Lower leg skin (tissue), 4 donors: Measurements from ENCODE around the gene HSPA9. TPM values are rescaled to one million over a fixed set of nuclear protein-coding genes. Genes with fewer than 3 reads are reported as not detected.

Source experiments
- DNase-seq, 2 donors: peaks; one replicate each; pipeline ENCODE4 v3.0.0-alpha.2; 2019; ENCODE audit warnings: low spot score in 2 of 2
- H3K4me3 ChIP-seq: fragments of 200-600 bp; sonication (generic); 2 replicates; pipeline ENCODE4 v1.5.1; 2017; ENCODE audit warnings: mild to moderate bottlenecking, low read depth; ENCODE audit not compliant: poor library complexity, severe bottlenecking
- CTCF ChIP-seq, 3 donors: fragments of 450-650 bp; IDR thresholded peaks; one replicate each; pipeline ENCODE4 v1.5.1; 2016; ENCODE audit warnings: antibody characterized with exemption in 3 of 3, mild to moderate bottlenecking in 3 of 3, moderate library complexity in 2 of 3
- POLR2A ChIP-seq, 2 donors: fragments of 450-650 bp; IDR thresholded peaks; one replicate each; pipeline ENCODE4 v1.6.1; 2016 to 2017; ENCODE audit warnings: antibody characterized with exemption in 2 of 2, mild to moderate bottlenecking in 1 of 2, moderate library complexity in 1 of 2
- WGBS, 2 donors: methylation state at CpG; one replicate each; pipeline ENCODE4 v1.1.5; 2018; 5-methylcytosine and 5-hydroxymethylcytosine counted together
- intact Hi-C: fragments of 100-400 bp; cut with DNase I; formaldehyde crosslinking; loops from one replicate; pipeline ENCODE4 v1.15.0; 2023; ENCODE audit warnings: low total_unique reads
- total RNA-seq, 4 donors: library from RNA; depleted of rRNA; stranded (reverse); fragments of >200 nt; gene quantifications; one replicate each; pipeline ENCODE4 v1.1.0, GENCODE V29; 2016

The HSPA9 gene
- total RNA-seq, 4 donors from 2014 or later, result 206 to 248 (median 216) TPM

GRCh38 chr5:138588013-138588788 is 13.0 kb upstream of the HSPA9 start:
- intact Hi-C loops, result loop anchor here (10.0 kb wide), 1 partner anchor 667 kb away; no protein-coding TSS in a partner anchor
- 63 to 73% methylated on average over 2 of the region's 2 CpGs for WGBS, 2 donors
- no peak overlapping the region for H3K4me3 ChIP-seq
- no peak for TF ChIP-seq POLR2A (IDR thresholded peaks at IDR 0.05)
- no peak for TF ChIP-seq CTCF (IDR thresholded peaks at IDR 0.05)
- no peak for DNase-seq

- intact Hi-C loops, result loop anchor here (10.0 kb wide), 1 partner anchor 670 kb away; no protein-coding TSS in a partner anchor
- no peak for TF ChIP-seq POLR2A (IDR thresholded peaks at IDR 0.05)
- no peak for TF ChIP-seq CTCF (IDR thresholded peaks at IDR 0.05)
- H3K4me3 ChIP-seq, result no peak overlapping the region
- no peak for DNase-seq
Observed at GRCh38 chr5:138585157-138585556, 10.0 kb upstream of the HSPA9 start.

DNA sequence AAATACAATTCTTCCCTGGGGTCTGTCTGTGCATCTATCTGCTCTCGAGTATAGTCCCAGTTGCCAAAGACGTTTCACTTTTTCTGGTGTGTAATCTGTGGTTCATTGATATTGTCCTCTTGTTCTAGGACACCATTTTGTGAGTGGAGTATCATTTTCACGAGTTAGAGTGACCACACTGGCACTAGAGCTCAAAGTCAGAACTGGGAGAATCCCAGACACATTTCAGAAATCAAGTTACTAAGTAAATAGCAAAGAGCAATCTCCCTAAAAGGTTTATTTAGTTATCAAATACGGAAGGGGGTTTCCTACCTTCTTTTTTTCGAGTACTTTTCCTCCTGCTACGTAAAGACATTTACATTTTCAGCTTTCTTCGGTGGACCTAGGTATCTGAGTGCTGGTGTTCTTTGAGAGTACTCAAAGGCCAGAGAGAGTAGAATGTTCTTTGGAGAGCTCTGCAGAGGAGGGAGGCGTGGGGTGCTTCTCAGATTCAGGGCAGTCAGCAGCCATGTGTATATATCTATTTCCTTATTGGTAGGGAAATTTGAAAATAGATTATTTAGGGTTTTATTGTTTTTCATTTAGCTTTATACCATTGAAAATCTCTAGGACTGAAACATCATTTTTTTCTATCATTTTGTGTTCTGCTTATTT is 8.9 kb upstream of the HSPA9 start:
- no peak for DNase-seq
- no peak for TF ChIP-seq CTCF (IDR thresholded peaks at IDR 0.05)
- TF ChIP-seq POLR2A (IDR thresholded peaks at IDR 0.05), result no peak
- 86% methylated on average over 8 of the region's 8 CpGs for WGBS, 2 donors
- no peak overlapping the region for H3K4me3 ChIP-seq
- intact Hi-C loops, result loop anchor here (10.0 kb wide), 1 partner anchor 671 kb away; no protein-coding TSS in a partner anchor

- TF ChIP-seq POLR2A (IDR thresholded peaks at IDR 0.05) (no peak), CTCF (IDR thresholded peaks at IDR 0.05) (no peak)
- no peak for DNase-seq
- 81 to 85% methylated on average over 3 of the region's 3 CpGs for WGBS, 2 donors
- H3K4me3 ChIP-seq, result no peak overlapping the region
- intact Hi-C loops, result loop anchor here (10.0 kb wide), 1 partner anchor 672 kb away; no protein-coding TSS in a partner anchor
Observed at GRCh38 chr5:138582959-138583358, 7.8 kb upstream of the HSPA9 start.

GRCh38 chr5:138580777-138581176 is 5.6 kb upstream of the HSPA9 start:
- DNase-seq, result no peak
- intact Hi-C loops, result loop anchor here (10.0 kb wide), 1 partner anchor 674 kb away; no protein-coding TSS in a partner anchor

More at GRCh38 chr5:138580777-138581176, 5.6 kb upstream of the HSPA9 start:
- H3K4me3 ChIP-seq, result no peak overlapping the region
- TF ChIP-seq CTCF (IDR thresholded peaks at IDR 0.05) (no peak), POLR2A (IDR thresholded peaks at IDR 0.05) (no peak)
